HCT116 (cell line): ENCODE data around the gene HECW1. TPM values are rescaled to one million over a fixed set of nuclear protein-coding genes. Genes with fewer than 3 reads are reported as not detected.

Experiments used
- ATAC-seq: fragments of 200-7000 bp; cut with Tn5 transposase; 2 replicates; pipeline ENCODE4 v1.9.1; 2020; ENCODE audit warnings: mild to moderate bottlenecking, moderate library complexity
- BruUV-seq: library from RNA; stranded (reverse); fragments of 400-500 nt; replicated peaks from 2 replicates; lab custom pipeline; 2021; lab: Mats Ljungman, UMichigan
- CTCF ChIA-PET: fragments of 300-600 bp; sonication (Branson Sonifier 250); formaldehyde crosslinking; loops from one replicate; lab custom pipeline; 2021; ENCODE audit warnings: antibody characterized with exemption; lab: Charles Lee
- POLR2A ChIA-PET: fragments of 300-600, 350-600 bp; sonication (Branson Sonifier 250); formaldehyde crosslinking; loops from one replicate; lab custom pipeline; 2021; ENCODE audit warnings: antibody characterized with exemption; lab: Charles Lee
- RAD21 ChIA-PET, 2 experiments: fragments of 300-600 bp; sonication (Branson Sonifier 250); formaldehyde crosslinking; loops; one replicate each; lab custom pipeline; 2023; ENCODE audit warnings: low total read pairs in 2 of 2; ENCODE audit not compliant: uncharacterized antibody in 2 of 2, unreplicated experiment in 2 of 2, low non-redundant PET in 1 of 2; lab: Charles Lee
- DNase-seq: peaks from one replicate; pipeline ENCODE4 v3.0.0-alpha.2; 2010; ENCODE audit warnings: low read depth, low spot score
- H2AFZ ChIP-seq: fragments of 200-600 bp; shearing (Covaris generic), sonication (generic); 2 replicates; pipeline ENCODE4 v1.6.1; 2017; ENCODE audit warnings: low read depth, mixed run types, mixed read lengths, antibody characterized with exemption, low read length; ENCODE audit not compliant: poor library complexity, severe bottlenecking
- H3K27ac ChIP-seq: 2 replicates; pipeline ENCODE4 v1.5.1; 2012; ENCODE audit warnings: low read depth, low read length
- H3K27me3 ChIP-seq: fragments of 200-600 bp; sonication (generic); 2 replicates; pipeline ENCODE4 v1.6.1; 2016; ENCODE audit warnings: mixed run types, low read length, mixed read lengths; ENCODE audit not compliant: insufficient read depth
- H3K36me3 ChIP-seq, 2 experiments: fragments of 200-500 bp in 1 of 2; fragments of 200-600 bp in 1 of 2; sonication (Bioruptor generic) in 1 of 2; sonication (generic) in 1 of 2; 2 replicates each; pipeline versions ENCODE4 v1.5.1 to v1.6.1; 2014 to 2016; ENCODE audit warnings: low read length in 2 of 2, inconsistent platforms in 1 of 2, mixed read lengths in 1 of 2, mixed run types in 1 of 2; ENCODE audit not compliant: insufficient read depth in 2 of 2, control insufficient read depth in 1 of 2
- H3K4me1 ChIP-seq, 2 experiments: fragments of 200-600 bp in 1 of 2; sonication (generic) in 1 of 2; 2 replicates each; pipeline versions ENCODE4 v1.5.1 to v1.6.1; 2012 to 2017; ENCODE audit warnings: low read length in 2 of 2, inconsistent platforms in 1 of 2, mild to moderate bottlenecking in 1 of 2, mixed read lengths in 1 of 2, mixed run types in 1 of 2, moderate library complexity in 1 of 2; ENCODE audit not compliant: insufficient read depth in 2 of 2, control insufficient read depth in 1 of 2
- H3K4me2 ChIP-seq: fragments of 200-600 bp; sonication (generic); 2 replicates; pipeline ENCODE4 v1.6.1; 2017; ENCODE audit warnings: mixed run types, low read length, mixed read lengths
- H3K4me3 ChIP-seq, 2 experiments: fragments of 200-600 bp in 1 of 2; sonication (generic) in 1 of 2; replicated peaks in 1 of 2; 2 replicates each; pipeline ENCODE4 v1.5.1; 2011 to 2016; ENCODE audit warnings: low read length in 2 of 2, control low read depth in 1 of 2, low read depth in 1 of 2, mild to moderate bottlenecking in 1 of 2, mixed read lengths in 1 of 2, mixed run types in 1 of 2
- H3K79me2 ChIP-seq: fragments of 200-600 bp; sonication (generic); 2 replicates; pipeline ENCODE4 v1.6.1; 2017; ENCODE audit warnings: mild to moderate bottlenecking, mixed run types, low read length, moderate library complexity, mixed read lengths; ENCODE audit not compliant: insufficient read depth
- H3K9ac ChIP-seq: fragments of 200-600 bp; sonication (generic); 2 replicates; pipeline ENCODE4 v1.6.1; 2016; ENCODE audit warnings: low read length, mixed read lengths
- H3K9me2 ChIP-seq: fragments of 200-600 bp; sonication (generic), shearing (Covaris generic); 2 replicates; pipeline ENCODE4 v1.6.1; 2017; ENCODE audit warnings: mixed run types, mild to moderate bottlenecking, moderate library complexity; ENCODE audit not compliant: insufficient read depth
- H3K9me3 ChIP-seq, 2 experiments: fragments of 200-500 bp in 1 of 2; fragments of 200-600 bp in 1 of 2; sonication (Bioruptor generic) in 1 of 2; sonication (generic) in 1 of 2; 2 replicates each; pipeline ENCODE4 v1.6.1; 2014 to 2017; ENCODE audit warnings: low read length in 2 of 2, mixed read lengths in 2 of 2, inconsistent platforms in 1 of 2, low read depth in 1 of 2, mild to moderate bottlenecking in 1 of 2, mixed run types in 1 of 2, moderate library complexity in 1 of 2; ENCODE audit not compliant: control insufficient read depth in 1 of 2, insufficient read depth in 1 of 2
- H4K20me1 ChIP-seq: fragments of 200-600 bp; sonication (generic), shearing (Covaris generic); 2 replicates; pipeline ENCODE4 v1.6.1; 2017; ENCODE audit warnings: mixed run types, mild to moderate bottlenecking, moderate library complexity; ENCODE audit not compliant: insufficient read depth
- ATF3 ChIP-seq: IDR thresholded peaks from 2 replicates; pipeline ENCODE4 v1.6.1; 2012
- CBX3 ChIP-seq: IDR thresholded peaks from 2 replicates; pipeline ENCODE4 v1.6.1; 2012; ENCODE audit warnings: low read depth
- CEBPB ChIP-seq: IDR thresholded peaks from 2 replicates; pipeline ENCODE4 v1.6.1; 2012; ENCODE audit warnings: low read depth
- EGR1 ChIP-seq: IDR thresholded peaks from 2 replicates; pipeline ENCODE4 v1.6.1; 2012; ENCODE audit warnings: low read depth
- ELF1 ChIP-seq: IDR thresholded peaks from 2 replicates; pipeline ENCODE4 v1.6.1; 2012; ENCODE audit warnings: low read depth, borderline replicate concordance
- EZH2 ChIP-seq: fragments of 200-600 bp; sonication (generic); IDR thresholded peaks from 2 replicates; pipeline ENCODE4 v1.6.1; 2017; ENCODE audit warnings: antibody characterized with exemption, mixed run types
- EZH2phosphoT487 ChIP-seq: fragments of 200-600 bp; IDR thresholded peaks from 2 replicates; pipeline ENCODE4 v1.6.1; 2018; ENCODE audit warnings: antibody characterized with exemption, borderline replicate concordance
- FOSL1 ChIP-seq: IDR thresholded peaks from 2 replicates; pipeline ENCODE4 v1.6.1; 2012; ENCODE audit warnings: low read depth
- JUND ChIP-seq: IDR thresholded peaks from 2 replicates; pipeline ENCODE4 v1.6.1; 2012
- MAX ChIP-seq: IDR thresholded peaks from 2 replicates; pipeline ENCODE4 v1.6.1; 2012
- POLR2A ChIP-seq: IDR thresholded peaks from 2 replicates; pipeline ENCODE4 v1.7.0; 2011; ENCODE audit warnings: borderline replicate concordance; ENCODE audit not compliant: insufficient read depth, insufficient read length; ENCODE audit errors: extremely low read depth
- POLR2AphosphoS5 ChIP-seq: IDR thresholded peaks from 2 replicates; pipeline ENCODE4 v1.6.1; 2011; ENCODE audit warnings: mild to moderate bottlenecking, low read depth, low read length, moderate library complexity
- RAD21 ChIP-seq: IDR thresholded peaks from 2 replicates; pipeline ENCODE4 v1.6.1; 2012; ENCODE audit warnings: low read depth, mild to moderate bottlenecking
- REST ChIP-seq: IDR thresholded peaks from 2 replicates; pipeline ENCODE4 v1.6.1; 2012; ENCODE audit warnings: low read depth
- SIN3A ChIP-seq: IDR thresholded peaks from 2 replicates; pipeline ENCODE4 v1.6.1; 2012; ENCODE audit warnings: low read depth
- YY1 ChIP-seq: IDR thresholded peaks from 2 replicates; pipeline ENCODE4 v1.6.1; 2011; ENCODE audit warnings: low read length, low read depth, moderate library complexity, mild to moderate bottlenecking; ENCODE audit not compliant: insufficient replicate concordance; ENCODE audit errors: extremely low read depth
- ZFX ChIP-seq: fragments of 450-650 bp; IDR thresholded peaks from 2 replicates; pipeline ENCODE4 v1.6.1; 2017
- ZNF274 ChIP-seq: fragments of 200-500 bp; sonication (Bioruptor generic); IDR thresholded peaks from 2 replicates; pipeline ENCODE4 v1.6.1; 2014; ENCODE audit warnings: mild to moderate bottlenecking, low read depth, low read length, inconsistent platforms
- intact Hi-C: fragments of 100-400 bp; cut with micrococcal nuclease; formaldehyde crosslinking; loops from 2 replicates; pipeline ENCODE4 v1.10.0; 2022
- total RNA-seq: library from RNA; stranded (reverse); gene quantifications from one replicate; pipeline ENCODE4 v1.2.1, GENCODE V29; 2021; ENCODE audit not compliant: unreplicated experiment

HECW1 gene
- total RNA-seq, 1 experiment from 2014 or later, result 5.6 TPM

GRCh38 chr7:43513251-43513650, 400.8 kb downstream of the HECW1 start:
- H3K36me3 ChIP-seq, result no peaks in the 10 kb centered on the region
- POLR2A ChIA-PET, result no interaction called here
- H3K9me2 ChIP-seq, result no peaks in the 10 kb centered on the region
- ATAC-seq (no peak), DNase-seq (no peak)
- TF ChIP-seq EZH2phosphoT487 (no peak), RAD21 (no peak), MAX (no peak), ELF1 (no peak), JUND (no peak), EGR1 (no peak), CEBPB (no peak), ATF3 (no peak), SIN3A (no peak)
- TF ChIP-seq, all 23 proteins: peak for 0
- Histone ChIP-seq H3K4me3 (no peak overlapping the region), H3K9ac (no peak overlapping the region), H3K4me2 (no peak overlapping the region), H3K4me1 (peaks cover 0 to 6% of the 10 kb centered on the region in 2 experiments; a peak in 1 of 4 replicates), H3K27ac (no peak overlapping the region), H2AFZ (no peak overlapping the region), H3K27me3 (no peaks in the 10 kb centered on the region), H3K9me3 (no peaks in the 10 kb centered on the region), H4K20me1 (no peaks in the 10 kb centered on the region), H3K79me2 (no peaks in the 10 kb centered on the region)
- intact Hi-C loops, result no loop called here
- ChIA-PET RAD21 (no interaction called here), CTCF (no interaction called here)
- BruUV-seq, result no TSS peak

GRCh38 chr7:43516581-43517342, 404.3 kb downstream of the HECW1 start:
- H3K9me3 ChIP-seq, result no peaks in the 10 kb centered on the region
- RAD21 ChIA-PET, result no interaction called here
- ATAC-seq, result no peak
- TF ChIP-seq FOSL1 (no peak), ELF1 (no peak), EZH2phosphoT487 (no peak), MAX (no peak), ZFX (no peak), EZH2 (no peak), POLR2A (no peak), YY1 (no peak), POLR2AphosphoS5 (no peak), CBX3 (no peak), REST (no peak), RAD21 (no peak), ZNF274 (no peak), SIN3A (no peak)

More at GRCh38 chr7:43516581-43517342, 404.3 kb downstream of the HECW1 start:
- no peaks in the 10 kb centered on the region for H3K36me3 ChIP-seq
- ChIA-PET CTCF (no interaction called here), POLR2A (no interaction called here)
- H3K27ac ChIP-seq, result no peak overlapping the region
- no peak overlapping the region for H3K9ac ChIP-seq
- no peaks in the 10 kb centered on the region for H3K9me2 ChIP-seq
- no peaks in the 10 kb centered on the region for H4K20me1 ChIP-seq
- H3K4me2 ChIP-seq, result no peak overlapping the region
- DNase-seq, result no peak
- intact Hi-C loops, result no loop called here
- H3K4me1 ChIP-seq, result peaks cover 0 to 6% of the 10 kb centered on the region in 2 experiments; a peak in 1 of 4 replicates
- BruUV-seq, result no TSS peak
- H2AFZ ChIP-seq, result no peak overlapping the region
- H3K79me2 ChIP-seq, result no peaks in the 10 kb centered on the region
- H3K27me3 ChIP-seq, result no peaks in the 10 kb centered on the region
- no peak overlapping the region for H3K4me3 ChIP-seq
